ENCODE results near the gene USP11.

DNA sequence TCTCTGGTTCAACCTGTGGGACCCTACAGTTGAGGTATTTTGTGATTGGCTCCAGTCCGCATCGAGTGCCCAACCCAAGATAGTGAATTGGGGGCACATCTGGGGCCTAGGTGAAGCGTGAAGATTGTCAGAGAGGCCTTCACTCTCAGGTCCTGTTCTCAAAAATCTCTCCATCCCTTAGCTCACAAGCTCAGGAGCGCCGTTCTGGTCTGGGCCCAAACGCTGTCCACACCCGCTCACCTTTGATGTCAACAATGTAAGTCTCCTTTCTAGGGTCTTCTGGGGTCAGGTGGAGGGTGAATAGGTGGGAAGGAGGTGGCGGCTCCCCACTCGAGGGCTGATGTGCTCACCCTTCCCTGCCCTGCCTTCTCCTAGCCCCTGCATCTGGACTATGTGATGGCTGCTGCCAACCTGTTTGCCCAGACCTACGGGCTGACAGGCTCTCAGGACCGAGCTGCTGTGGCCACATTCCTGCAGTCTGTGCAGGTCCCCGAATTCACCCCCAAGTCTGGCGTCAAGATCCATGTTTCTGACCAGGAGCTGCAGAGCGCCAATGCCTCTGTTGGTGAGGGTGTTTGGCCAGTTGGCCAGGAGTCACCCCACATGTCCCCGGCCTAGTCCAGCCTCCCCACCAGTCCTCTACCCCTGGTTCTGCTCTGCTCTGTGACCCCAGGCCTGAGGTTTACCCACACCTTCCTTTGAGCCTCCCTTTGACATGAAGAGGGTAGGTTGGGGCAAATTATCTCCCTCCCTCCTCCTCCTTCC, 22.0 kb upstream of the USP11 start:
- TF ChIP-seq ZC3H10 (CRISPR knock-in tag; IDR thresholded peaks at IDR 0.05): no peak
- no peak for TF ChIP-seq SNAI2 (CRISPR knock-in tag; IDR thresholded peaks at IDR 0.05)
- no peak for TF ChIP-seq ZNF70 (CRISPR knock-in tag; IDR thresholded peaks at IDR 0.05)
- TF ChIP-seq OSR1 (CRISPR knock-in tag; IDR thresholded peaks at IDR 0.05): no peak
- TF ChIP-seq PPARA (CRISPR knock-in tag; IDR thresholded peaks at IDR 0.05; ENCODE audit: borderline replicate concordance): no peak
- TF ChIP-seq, protein P1, sequence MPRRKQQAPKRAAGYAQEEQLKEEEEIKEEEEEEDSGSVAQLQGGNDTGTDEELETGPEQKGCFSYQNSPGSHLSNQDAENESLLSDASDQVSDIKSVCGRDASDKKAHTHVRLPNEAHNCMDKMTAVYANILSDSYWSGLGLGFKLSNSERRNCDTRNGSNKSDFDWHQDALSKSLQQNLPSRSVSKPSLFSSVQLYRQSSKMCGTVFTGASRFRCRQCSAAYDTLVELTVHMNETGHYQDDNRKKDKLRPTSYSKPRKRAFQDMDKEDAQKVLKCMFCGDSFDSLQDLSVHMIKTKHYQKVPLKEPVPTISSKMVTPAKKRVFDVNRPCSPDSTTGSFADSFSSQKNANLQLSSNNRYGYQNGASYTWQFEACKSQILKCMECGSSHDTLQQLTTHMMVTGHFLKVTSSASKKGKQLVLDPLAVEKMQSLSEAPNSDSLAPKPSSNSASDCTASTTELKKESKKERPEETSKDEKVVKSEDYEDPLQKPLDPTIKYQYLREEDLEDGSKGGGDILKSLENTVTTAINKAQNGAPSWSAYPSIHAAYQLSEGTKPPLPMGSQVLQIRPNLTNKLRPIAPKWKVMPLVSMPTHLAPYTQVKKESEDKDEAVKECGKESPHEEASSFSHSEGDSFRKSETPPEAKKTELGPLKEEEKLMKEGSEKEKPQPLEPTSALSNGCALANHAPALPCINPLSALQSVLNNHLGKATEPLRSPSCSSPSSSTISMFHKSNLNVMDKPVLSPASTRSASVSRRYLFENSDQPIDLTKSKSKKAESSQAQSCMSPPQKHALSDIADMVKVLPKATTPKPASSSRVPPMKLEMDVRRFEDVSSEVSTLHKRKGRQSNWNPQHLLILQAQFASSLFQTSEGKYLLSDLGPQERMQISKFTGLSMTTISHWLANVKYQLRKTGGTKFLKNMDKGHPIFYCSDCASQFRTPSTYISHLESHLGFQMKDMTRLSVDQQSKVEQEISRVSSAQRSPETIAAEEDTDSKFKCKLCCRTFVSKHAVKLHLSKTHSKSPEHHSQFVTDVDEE (CRISPR knock-in tag; IDR thresholded peaks at IDR 0.05): no peak
- no peak for TF ChIP-seq ZFP3 (CRISPR knock-in tag; IDR thresholded peaks at IDR 0.05)
- TF ChIP-seq TOX (CRISPR knock-in tag; IDR thresholded peaks at IDR 0.05; ENCODE audit: borderline replicate concordance): no peak
- TF ChIP-seq ZNF565 (CRISPR knock-in tag; conservative IDR thresholded peaks at IDR 0.05; ENCODE audit: low read depth): no peak
- TF ChIP-seq RARB (CRISPR knock-in tag; IDR thresholded peaks at IDR 0.05): no peak
- no peak for TF ChIP-seq CSDC2 (CRISPR knock-in tag; IDR thresholded peaks at IDR 0.05)

Data from SK-N-SH treated with all-trans-retinoic acid at 6 μM for 48 hours (cell line).